LNCAP (cell line): Measurements from ENCODE around the gene TMEM129.

Source experiments
- TF ChIP-seq, protein P1 (sequence below): fragments of 450-650 bp; IDR thresholded peaks from 2 replicates; pipeline ENCODE4 v1.5.1; 2017; ENCODE audit warnings: mild to moderate bottlenecking

Gene TMEM129

DNA sequence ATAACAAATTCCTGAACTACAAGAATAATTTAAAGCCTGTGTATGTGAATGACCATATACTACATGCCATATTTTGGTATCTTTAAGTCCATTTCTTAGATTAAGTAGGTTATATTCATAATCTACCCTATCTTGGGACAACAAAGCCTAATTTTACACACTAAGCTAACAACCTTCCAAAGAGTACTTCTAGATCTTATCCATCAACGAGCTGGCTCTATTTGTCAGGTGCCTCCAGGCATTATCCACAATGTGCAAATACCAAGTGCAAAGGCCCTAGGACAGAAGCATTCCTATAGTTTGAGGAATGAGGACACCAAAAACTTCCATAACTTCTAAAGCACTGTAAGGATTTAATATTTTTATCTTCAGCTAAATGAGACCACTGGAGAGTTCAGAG is 12.5 kb downstream of the TMEM129 start:
- TF ChIP-seq, protein P1, sequence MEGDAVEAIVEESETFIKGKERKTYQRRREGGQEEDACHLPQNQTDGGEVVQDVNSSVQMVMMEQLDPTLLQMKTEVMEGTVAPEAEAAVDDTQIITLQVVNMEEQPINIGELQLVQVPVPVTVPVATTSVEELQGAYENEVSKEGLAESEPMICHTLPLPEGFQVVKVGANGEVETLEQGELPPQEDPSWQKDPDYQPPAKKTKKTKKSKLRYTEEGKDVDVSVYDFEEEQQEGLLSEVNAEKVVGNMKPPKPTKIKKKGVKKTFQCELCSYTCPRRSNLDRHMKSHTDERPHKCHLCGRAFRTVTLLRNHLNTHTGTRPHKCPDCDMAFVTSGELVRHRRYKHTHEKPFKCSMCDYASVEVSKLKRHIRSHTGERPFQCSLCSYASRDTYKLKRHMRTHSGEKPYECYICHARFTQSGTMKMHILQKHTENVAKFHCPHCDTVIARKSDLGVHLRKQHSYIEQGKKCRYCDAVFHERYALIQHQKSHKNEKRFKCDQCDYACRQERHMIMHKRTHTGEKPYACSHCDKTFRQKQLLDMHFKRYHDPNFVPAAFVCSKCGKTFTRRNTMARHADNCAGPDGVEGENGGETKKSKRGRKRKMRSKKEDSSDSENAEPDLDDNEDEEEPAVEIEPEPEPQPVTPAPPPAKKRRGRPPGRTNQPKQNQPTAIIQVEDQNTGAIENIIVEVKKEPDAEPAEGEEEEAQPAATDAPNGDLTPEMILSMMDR = no peak

DNA sequence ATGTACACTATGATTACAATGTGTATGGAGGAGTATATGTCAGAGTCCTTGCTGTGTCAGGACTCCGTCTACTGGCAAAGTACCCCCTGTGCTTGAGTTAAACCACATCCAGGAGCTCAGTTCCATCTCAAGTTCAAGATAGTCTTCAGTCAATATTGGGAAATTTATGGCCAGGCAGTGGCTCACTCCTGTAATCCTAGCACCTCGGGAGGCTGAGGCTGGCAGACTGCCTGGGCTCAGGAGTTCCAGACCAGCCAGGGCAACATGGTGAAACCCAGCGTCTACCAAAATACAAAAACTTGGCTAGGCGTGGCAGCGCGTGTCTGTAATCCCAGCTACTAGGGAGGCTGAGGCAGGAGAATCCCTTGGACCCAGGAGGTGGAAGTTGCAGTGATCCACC is 14.8 kb downstream of the TMEM129 start:
- TF ChIP-seq, protein P1 = no peak

DNA sequence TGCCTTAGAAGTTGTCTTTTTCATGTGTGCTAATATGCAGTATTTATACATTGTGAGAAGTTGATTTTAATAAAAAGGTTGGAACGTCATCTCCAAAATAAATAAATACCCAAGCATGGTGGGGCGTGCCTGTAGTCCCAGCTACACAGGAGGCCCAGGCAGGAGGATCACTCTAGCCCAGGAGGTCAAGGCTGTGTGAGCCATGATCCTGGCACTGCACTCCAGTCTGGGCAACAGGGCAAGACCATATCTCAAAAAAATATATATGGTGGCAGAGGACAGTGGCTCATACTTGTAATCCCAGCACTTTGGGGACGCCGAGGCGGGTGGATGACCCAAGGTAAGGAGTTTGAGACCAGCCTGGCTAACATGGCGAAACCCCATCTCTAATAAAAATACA is 15.4 kb downstream of the TMEM129 start:
- TF ChIP-seq, protein P1 = no peak

DNA sequence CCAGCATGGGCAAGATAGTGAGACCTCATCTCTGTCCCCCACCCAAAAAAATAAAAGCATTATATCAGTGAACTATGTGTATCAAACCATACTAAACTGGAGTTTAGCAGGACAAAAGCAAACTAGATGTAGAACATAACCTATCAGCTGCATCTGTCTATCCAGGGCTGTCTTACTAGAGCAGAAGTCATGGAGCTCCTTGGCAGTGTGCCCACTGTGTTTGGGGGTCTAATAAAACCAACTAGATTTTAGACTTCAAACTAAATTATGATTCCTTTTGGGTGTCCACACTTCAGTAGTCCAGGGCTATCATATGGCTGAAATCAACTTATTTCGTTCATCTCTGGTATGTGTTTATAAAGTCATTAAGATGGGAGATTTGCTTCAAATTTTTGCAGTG is 17.3 kb downstream of the TMEM129 start:
- TF ChIP-seq, protein P1 = no peak

DNA sequence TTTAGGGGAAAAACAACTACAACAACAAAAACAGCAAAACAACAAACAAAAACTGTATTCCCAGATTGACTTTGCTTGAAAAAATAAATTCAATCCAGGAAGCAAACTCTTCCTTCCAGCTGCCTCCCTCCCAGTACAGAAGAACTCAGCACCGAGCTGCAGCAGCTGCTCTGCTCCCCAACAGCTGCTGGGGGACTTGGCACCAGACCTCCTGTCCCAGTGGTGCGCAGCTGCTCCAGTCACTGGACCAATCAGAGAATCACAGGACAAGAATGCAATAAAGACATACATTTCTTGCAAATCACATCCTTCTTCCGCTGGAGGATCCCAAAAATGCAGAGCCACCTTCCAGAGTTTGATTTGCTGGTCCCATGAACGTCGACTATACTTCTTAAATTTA is 25.2 kb downstream of the TMEM129 start:
- TF ChIP-seq, protein P1 = no peak

DNA sequence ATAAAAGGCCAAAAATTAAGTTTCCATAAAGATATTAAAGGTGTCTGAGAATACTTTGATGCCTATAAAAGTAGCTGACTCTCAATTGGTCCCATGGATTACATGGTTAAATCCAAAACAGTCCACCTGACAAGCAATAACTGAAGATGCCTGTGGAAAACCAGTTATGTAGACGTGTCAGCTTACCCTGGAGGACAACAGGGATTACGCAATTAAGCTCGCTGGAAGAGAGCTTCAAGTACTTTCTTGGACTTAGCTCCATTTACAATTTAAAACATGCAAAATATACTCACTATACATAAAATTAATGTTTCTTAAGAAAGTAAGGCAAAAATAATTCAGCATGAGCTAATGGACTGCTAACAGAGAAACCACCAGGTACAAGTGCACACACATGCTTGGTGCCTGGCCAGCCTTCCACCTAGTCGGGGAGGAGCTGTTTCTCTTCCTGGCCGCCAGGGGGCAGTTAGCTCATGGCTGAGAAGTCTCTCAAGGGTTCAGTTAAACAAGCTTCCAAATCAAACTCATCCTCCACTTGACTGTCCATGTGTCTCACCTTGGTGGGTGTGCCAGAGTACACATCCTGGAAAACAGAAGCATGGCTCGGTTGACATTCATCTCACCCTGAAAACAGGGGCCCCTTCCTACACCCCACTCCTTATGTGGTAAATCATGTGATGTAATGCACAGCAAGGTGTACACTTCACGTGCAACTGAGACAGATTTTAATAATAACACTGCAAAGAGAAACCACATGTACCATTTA is 27.8 kb downstream of the TMEM129 start:
- TF ChIP-seq, protein P1 = peak; percentile 98

DNA sequence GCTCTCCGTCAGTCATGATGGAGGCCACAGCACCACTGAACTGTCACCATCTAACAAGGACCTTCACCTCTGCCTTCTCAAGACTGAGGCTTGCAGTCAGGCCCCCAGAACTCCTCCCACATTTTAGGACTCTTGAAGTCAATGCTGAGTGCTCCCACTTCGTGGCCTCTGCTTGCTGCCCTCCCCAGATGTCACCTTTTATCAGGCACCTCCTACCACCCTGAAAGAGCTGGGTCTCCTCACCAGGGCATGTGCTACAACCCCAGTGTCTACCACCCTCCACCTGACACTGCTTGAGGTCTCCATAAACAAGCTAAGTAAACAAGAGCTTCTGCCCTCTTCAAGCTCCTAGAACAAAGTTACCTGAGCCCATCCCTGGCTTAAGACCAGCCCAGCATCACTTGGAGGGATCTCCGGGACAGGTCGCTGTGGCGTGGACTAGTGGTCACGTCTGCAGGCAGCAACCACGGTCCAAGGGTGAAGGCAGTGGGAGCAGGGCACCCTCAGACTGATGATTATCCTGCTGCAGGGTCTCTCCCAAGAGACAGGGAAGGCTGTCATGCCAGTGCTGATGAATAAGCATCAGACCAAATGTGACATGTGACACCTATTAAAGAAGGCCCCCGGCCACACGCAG is 29.3 kb downstream of the TMEM129 start:
- TF ChIP-seq, protein P1 = no peak
